Endothelial cell of umbilical vein (primary cell): Measurements from ENCODE around the gene MREG. TPM values are rescaled to one million over a fixed set of nuclear protein-coding genes. Genes with fewer than 3 reads are reported as not detected.

Source experiments
- BruUV-seq: library from RNA; stranded (reverse); fragments of 400-500 nt; replicated peaks from 2 replicates; lab custom pipeline; 2021; lab: Mats Ljungman, UMichigan
- CTCF ChIA-PET: fragments of 300-600, 350-600 bp; sonication (Branson Sonifier 250); formaldehyde crosslinking; loops from one replicate; lab custom pipeline; 2021; ENCODE audit warnings: antibody characterized with exemption, inconsistent platforms; lab: Charles Lee
- POLR2A ChIA-PET: fragments of 300-600, 350-600 bp; sonication (Branson Sonifier 250); formaldehyde crosslinking; loops from one replicate; lab custom pipeline; 2021; ENCODE audit warnings: antibody characterized with exemption, inconsistent platforms; lab: Charles Lee
- DNase-seq: peaks from one replicate; pipeline ENCODE4 v3.0.0-alpha.2; 2011; ENCODE audit warnings: low read depth, low spot score
- FAIRE-seq: peaks from 2 replicates; lab custom pipeline; 2011; peaks lifted over from hg19 to GRCh38; lab: Jason Lieb, UNC
- H2AFZ ChIP-seq: 2 replicates; pipeline ENCODE4 v1.6.0; 2012; ENCODE audit warnings: low read depth, low read length, control low read depth, inconsistent platforms
- H3K27ac ChIP-seq: 2 replicates; pipeline ENCODE4 v1.5.1; 2011; ENCODE audit warnings: low read depth, mild to moderate bottlenecking, control low read depth, low read length, moderate library complexity; ENCODE audit not compliant: insufficient read depth
- H3K27me3 ChIP-seq, 2 experiments: 2 replicates each; pipeline versions ENCODE4 v1.6.0 to v1.6.1; 2011; ENCODE audit warnings: low read length in 2 of 2, mixed read lengths in 1 of 2; ENCODE audit not compliant: control insufficient read depth in 2 of 2, insufficient read depth in 2 of 2
- H3K36me3 ChIP-seq, 2 experiments: 2 replicates in 1 of 2; 3 replicates in 1 of 2; pipeline ENCODE4 v1.5.1; 2011; ENCODE audit warnings: low read length in 2 of 2, mild to moderate bottlenecking in 1 of 2, moderate library complexity in 1 of 2; ENCODE audit not compliant: control insufficient read depth in 2 of 2, insufficient read depth in 2 of 2; ENCODE audit errors: extremely low read depth in 1 of 2
- H3K4me1 ChIP-seq: 3 replicates; pipeline ENCODE4 v1.5.1; 2011; ENCODE audit warnings: mild to moderate bottlenecking, low read length; ENCODE audit not compliant: control insufficient read depth, insufficient read depth; ENCODE audit errors: extremely low read depth
- H3K4me2 ChIP-seq: 2 replicates; pipeline ENCODE4 v1.6.1; 2011; ENCODE audit warnings: low read length, control low read depth, mixed read lengths; ENCODE audit not compliant: insufficient read depth
- H3K4me3 ChIP-seq, 3 experiments: fragments of 200-600 bp in 1 of 3; sonication (generic), shearing (Covaris generic) in 1 of 3; replicated peaks in 1 of 3; 2 replicates each; pipeline ENCODE4 v1.5.1; 2011 to 2016; ENCODE audit warnings: control low read depth in 3 of 3, low read length in 3 of 3, mild to moderate bottlenecking in 2 of 3, inconsistent platforms in 1 of 3, low read depth in 1 of 3, moderate library complexity in 1 of 3; ENCODE audit not compliant: insufficient read depth in 1 of 3
- H3K79me2 ChIP-seq: 2 replicates; pipeline ENCODE4 v1.6.0; 2012; ENCODE audit warnings: low read length, inconsistent platforms; ENCODE audit not compliant: control insufficient read depth, insufficient read depth
- H3K9ac ChIP-seq: replicated peaks from 2 replicates; pipeline ENCODE3; 2011; ENCODE audit warnings: low read length, control low read depth; ENCODE audit not compliant: insufficient read depth; ENCODE audit errors: extremely low read depth
- H3K9me1 ChIP-seq: replicated peaks from 3 replicates; pipeline ENCODE4 v1.6.0; 2011; ENCODE audit warnings: mild to moderate bottlenecking, low read length; ENCODE audit not compliant: control insufficient read depth, insufficient read depth; ENCODE audit errors: extremely low read depth
- H3K9me3 ChIP-seq: replicated peaks from 2 replicates; pipeline ENCODE4 v1.5.1; 2012; ENCODE audit warnings: low read length, inconsistent platforms; ENCODE audit not compliant: control insufficient read depth, insufficient read depth
- H4K20me1 ChIP-seq: replicated peaks from 2 replicates; pipeline ENCODE3; 2011; ENCODE audit warnings: mild to moderate bottlenecking, low read length; ENCODE audit not compliant: control insufficient read depth, insufficient read depth; ENCODE audit errors: extremely low read depth
- CTCF ChIP-seq, 2 donors: IDR thresholded peaks; 1 replicate in 1 of 2; 2 replicates in 1 of 2; pipeline ENCODE4 v1.5.1; 2011; ENCODE audit warnings: low read length in 2 of 2, mild to moderate bottlenecking in 2 of 2, moderate library complexity in 2 of 2, control low read depth in 1 of 2, inconsistent platforms in 1 of 2, low read depth in 1 of 2; ENCODE audit not compliant: insufficient read depth in 1 of 2; ENCODE audit errors: extremely low read depth in 1 of 2
- EZH2 ChIP-seq: IDR thresholded peaks from 2 replicates; pipeline ENCODE4 v1.6.1; 2012; ENCODE audit warnings: borderline replicate concordance, low read depth, mild to moderate bottlenecking, moderate library complexity, low read length, inconsistent platforms; ENCODE audit not compliant: severe bottlenecking
- FOS ChIP-seq: IDR thresholded peaks from 2 replicates; pipeline ENCODE4 v1.6.1; 2011; ENCODE audit warnings: mild to moderate bottlenecking, low read length, moderate library complexity, borderline replicate concordance; ENCODE audit not compliant: insufficient read depth
- GATA2 ChIP-seq: IDR thresholded peaks from 2 replicates; pipeline ENCODE4 v1.7.0; 2011; ENCODE audit warnings: low read depth, mild to moderate bottlenecking, moderate library complexity, mixed read lengths, low read length; ENCODE audit not compliant: insufficient read length, insufficient read depth
- JUN ChIP-seq: IDR thresholded peaks from 2 replicates; pipeline ENCODE4 v1.6.1; 2011; ENCODE audit warnings: borderline replicate concordance, low read depth; ENCODE audit not compliant: insufficient read length, insufficient read depth
- MAX ChIP-seq: IDR thresholded peaks from 2 replicates; pipeline ENCODE4 v1.6.1; 2011; ENCODE audit not compliant: insufficient read depth, insufficient read length
- MYC ChIP-seq: IDR thresholded peaks from one replicate; pipeline ENCODE4 v1.6.1; 2011; ENCODE audit warnings: mild to moderate bottlenecking, low read depth, low read length
- POLR2A ChIP-seq: IDR thresholded peaks from 2 replicates; pipeline ENCODE4 v1.6.1; 2012; ENCODE audit warnings: low read depth, mild to moderate bottlenecking, control low read depth, low read length
- POLR2AphosphoS5 ChIP-seq: IDR thresholded peaks from 2 replicates; pipeline ENCODE4 v1.6.1; 2012; ENCODE audit warnings: low read depth, mild to moderate bottlenecking, control low read depth, low read length, moderate library complexity; ENCODE audit not compliant: insufficient read depth
- dilution Hi-C: fragments of 300-500 bp; cut with MboI; formaldehyde crosslinking; loops from one replicate; pipeline ENCODE4 v1.15.0; 2019; ENCODE audit warnings: low sequenced_read_pairs; ENCODE audit not compliant: extremely low pct_ligation_motif_present
- intact Hi-C: fragments of 100-400 bp; cut with micrococcal nuclease; formaldehyde crosslinking; loops from one replicate; pipeline ENCODE4 v1.10.0; 2022
- polyA plus RNA-seq, 4 experiments: library from polyadenylated mRNA; depleted of rRNA in 3 of 4; stranded (reverse) in 3 of 4; unstranded in 1 of 4; fragments of >200 nt; gene quantifications; 2 replicates each; pipeline versions ENCODE4 v1.2.1 to v1.2.3, GENCODE V29; 2011 to 2012; ENCODE audit warnings: missing spikeins in 1 of 4
- total RNA-seq: library from RNA; stranded (reverse); gene quantifications from 2 replicates; pipeline ENCODE4 v1.2.3, GENCODE V29; 2021

MREG gene
- total and polyA plus RNA-seq, 2 donors (not counting 3 experiments of a cell fraction or from before 2014, with no cell fraction given): 0.41 to 3.9 TPM

- ChIA-PET CTCF (no interaction called here), POLR2A (no interaction called here)
- H3K27me3 ChIP-seq: no peaks in the 10 kb centered on the region
- H3K9ac ChIP-seq: no peak overlapping the region
- DNase-seq (no peak), FAIRE-seq (no peak)
- dilution Hi-C loops (no loop called here), intact Hi-C loops (no loop called here)
- H3K4me2 ChIP-seq: no peak overlapping the region
- H3K4me1 ChIP-seq: no peaks in the 10 kb centered on the region
- H3K79me2 ChIP-seq: no peaks in the 10 kb centered on the region
- H3K27ac ChIP-seq: no peak overlapping the region
- no peak overlapping the region for H2AFZ ChIP-seq
- no peaks in the 10 kb centered on the region for H3K9me3 ChIP-seq
- no peaks in the 10 kb centered on the region for H3K36me3 ChIP-seq
- BruUV-seq: no TSS peak
- H3K9me1 ChIP-seq: no peaks in the 10 kb centered on the region
- TF ChIP-seq POLR2A (no peak), GATA2 (no peak), MYC (no peak), CTCF (IDR thresholded peaks at IDR 0.05; ENCODE audit: extremely low read depth in 1 of 2, insufficient read depth in 1 of 2, low read depth in 1 of 2, low read length in 2 of 2) (no peak), FOS (no peak), MAX (no peak), POLR2AphosphoS5 (no peak), EZH2 (no peak), JUN (no peak)
- H4K20me1 ChIP-seq: no peaks in the 10 kb centered on the region
- H3K4me3 ChIP-seq: no peak overlapping the region
Measured at GRCh38 chr2:216039918-216040317, 26.6 kb upstream of the MREG start.
